Lower lobe of right lung (tissue), 2 donors: ENCODE measurements around the gene MBNL3. TPM values are rescaled to one million over a fixed set of nuclear protein-coding genes. Genes with fewer than 3 reads are reported as not detected.

Source experiments
- ATAC-seq, 2 donors: fragments of 200-7000 bp; cut with Tn5 transposase; one replicate each; pipeline ENCODE4 v1.9.1; 2020 to 2022; ENCODE audit warnings: mild to moderate bottlenecking in 2 of 2, moderate library complexity in 2 of 2
- DNase-seq: peaks from one replicate; pipeline ENCODE4 v3.0.0-alpha.2; 2020
- H3K27ac ChIP-seq: fragments of 200-600 bp; one replicate; pipeline ENCODE4 v1.8.0; 2022
- H3K27me3 ChIP-seq: fragments of 200-600 bp; one replicate; pipeline ENCODE4 v1.8.0; 2022; ENCODE audit warnings: low read depth
- H3K36me3 ChIP-seq: fragments of 200-600 bp; one replicate; pipeline ENCODE4 v1.8.0; 2022; ENCODE audit warnings: mild to moderate bottlenecking
- H3K4me1 ChIP-seq: fragments of 200-600 bp; one replicate; pipeline ENCODE4 v1.8.0; 2022
- H3K4me3 ChIP-seq: fragments of 200-600 bp; one replicate; pipeline ENCODE4 v1.8.0; 2022; ENCODE audit warnings: mild to moderate bottlenecking
- H3K9me3 ChIP-seq: fragments of 200-600 bp; one replicate; pipeline ENCODE4 v1.8.0; 2022
- CTCF ChIP-seq: fragments of 200-600 bp; IDR thresholded peaks from one replicate; pipeline ENCODE4 v1.8.0; 2022; ENCODE audit warnings: antibody characterized with exemption, mild to moderate bottlenecking
- intact Hi-C: fragments of 100-400 bp; cut with DNase I; formaldehyde crosslinking; loops from one replicate; pipeline ENCODE4 v1.11.0; 2022
- total RNA-seq: library from RNA; stranded (reverse); fragmentation: NEBNext Ultra II Directional; extraction: Animal tissue kit (Norgen Biotek cat#: 25700); gene quantifications from one replicate; pipeline ENCODE4 v1.2.1, GENCODE V29; 2021
- donor health status: DM: no; HTN: yes; CAD: no; lungs with severe emphysema.

Gene MBNL3
- total RNA-seq, 1 donor from 2014 or later, result 24.3 TPM

DNA sequence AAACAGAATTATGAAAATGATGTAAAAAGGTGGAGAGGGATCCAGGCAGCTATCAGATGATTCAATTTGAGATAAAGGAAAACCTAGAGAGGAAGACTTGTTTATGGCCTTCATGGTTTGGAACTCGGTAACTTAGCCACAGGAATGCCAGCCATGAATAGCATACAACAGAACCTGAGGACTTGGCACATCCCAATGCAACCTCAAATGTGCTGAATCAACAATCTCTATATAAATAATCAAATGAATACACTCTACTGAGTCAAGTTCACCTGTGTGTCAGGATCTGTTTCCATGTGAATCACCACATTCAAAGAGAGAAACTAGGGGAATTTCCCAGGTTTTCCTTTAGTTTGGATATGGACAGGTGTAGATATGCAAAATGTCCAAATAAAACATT, 86.9 kb downstream of the MBNL3 start:
- Histone ChIP-seq H3K9me3 (no peaks in the 10 kb centered on the region), H3K27ac (no peak overlapping the region), H3K27me3 (no peaks in the 10 kb centered on the region), H3K4me1 (no peaks in the 10 kb centered on the region), H3K36me3 (no peaks in the 10 kb centered on the region), H3K4me3 (no peak overlapping the region)
- no peak for TF ChIP-seq CTCF
- ATAC-seq, result no peak
- intact Hi-C loops, result no loop called here
- DNase-seq, result no peak

DNA sequence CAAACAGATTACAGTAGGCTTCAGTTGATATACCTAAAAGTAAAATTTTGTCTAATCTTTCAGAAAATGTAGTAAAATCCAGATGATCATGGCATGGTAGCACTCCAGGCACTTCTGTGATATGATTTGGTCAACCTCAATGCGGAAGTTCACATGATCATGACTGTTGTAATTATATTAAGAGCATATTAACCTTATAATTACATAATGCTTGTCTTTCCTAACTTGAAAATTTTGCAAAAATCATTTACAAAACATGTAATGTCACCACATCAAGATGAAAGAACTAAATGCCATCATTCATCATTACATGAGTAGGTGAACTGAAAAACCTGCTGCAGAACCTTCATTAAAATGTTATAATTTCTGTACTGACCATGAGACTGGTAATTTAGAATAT, 88.1 kb downstream of the MBNL3 start:
- no peaks in the 10 kb centered on the region for H3K27me3 ChIP-seq
- intact Hi-C loops, result no loop called here
- no peak for TF ChIP-seq CTCF
- no peaks in the 10 kb centered on the region for H3K9me3 ChIP-seq
- DNase-seq (no peak), ATAC-seq (no peak)
- no peaks in the 10 kb centered on the region for H3K36me3 ChIP-seq
- H3K4me1 ChIP-seq, result no peaks in the 10 kb centered on the region
- no peak overlapping the region for H3K27ac ChIP-seq
- no peak overlapping the region for H3K4me3 ChIP-seq

GRCh38 chrX:132395645-132396044, 93.2 kb downstream of the MBNL3 start:
- H3K9me3 ChIP-seq, result no peaks in the 10 kb centered on the region
- intact Hi-C loops, result no loop called here
- no peak overlapping the region for H3K27ac ChIP-seq
- DNase-seq (no peak), ATAC-seq (no peak)
- no peak for TF ChIP-seq CTCF
- no peak overlapping the region for H3K4me3 ChIP-seq
- H3K4me1 ChIP-seq, result no peaks in the 10 kb centered on the region
- H3K27me3 ChIP-seq, result no peaks in the 10 kb centered on the region
- H3K36me3 ChIP-seq, result no peaks in the 10 kb centered on the region

GRCh38 chrX:132395026-132395425, 93.8 kb downstream of the MBNL3 start:
- H3K36me3 ChIP-seq, result no peaks in the 10 kb centered on the region
- TF ChIP-seq CTCF, result no peak
- DNase-seq (no peak), ATAC-seq (no peak)
- intact Hi-C loops, result no loop called here
- H3K27ac ChIP-seq, result no peak overlapping the region
- no peaks in the 10 kb centered on the region for H3K9me3 ChIP-seq
- no peak overlapping the region for H3K4me3 ChIP-seq
- H3K4me1 ChIP-seq, result no peaks in the 10 kb centered on the region
- H3K27me3 ChIP-seq, result no peaks in the 10 kb centered on the region

DNA sequence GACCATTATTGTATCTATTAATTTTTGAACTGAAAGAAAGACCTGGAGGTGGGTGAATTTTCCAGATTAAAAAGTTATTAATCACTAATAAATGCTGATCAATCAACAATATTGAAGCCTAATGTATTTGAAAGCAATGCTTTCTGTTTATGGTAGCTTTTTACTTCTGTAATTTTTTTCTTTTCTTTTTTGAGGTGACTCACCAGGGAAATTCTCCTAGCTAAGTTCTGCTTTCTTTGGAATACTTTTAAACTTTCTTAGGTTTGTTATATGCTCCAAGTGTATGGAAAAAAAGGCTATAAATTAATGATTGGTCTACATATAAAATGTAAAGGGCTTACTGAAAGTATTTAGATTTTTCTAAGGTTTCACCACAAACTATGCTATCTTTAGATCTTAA, 94.2 kb downstream of the MBNL3 start:
- Histone ChIP-seq H3K27ac (no peak overlapping the region), H3K36me3 (no peaks in the 10 kb centered on the region), H3K4me1 (no peaks in the 10 kb centered on the region), H3K4me3 (no peak overlapping the region), H3K9me3 (no peaks in the 10 kb centered on the region), H3K27me3 (no peaks in the 10 kb centered on the region)
- ATAC-seq (no peak), DNase-seq (no peak)
- intact Hi-C loops, result no loop called here
- TF ChIP-seq CTCF, result no peak

DNA sequence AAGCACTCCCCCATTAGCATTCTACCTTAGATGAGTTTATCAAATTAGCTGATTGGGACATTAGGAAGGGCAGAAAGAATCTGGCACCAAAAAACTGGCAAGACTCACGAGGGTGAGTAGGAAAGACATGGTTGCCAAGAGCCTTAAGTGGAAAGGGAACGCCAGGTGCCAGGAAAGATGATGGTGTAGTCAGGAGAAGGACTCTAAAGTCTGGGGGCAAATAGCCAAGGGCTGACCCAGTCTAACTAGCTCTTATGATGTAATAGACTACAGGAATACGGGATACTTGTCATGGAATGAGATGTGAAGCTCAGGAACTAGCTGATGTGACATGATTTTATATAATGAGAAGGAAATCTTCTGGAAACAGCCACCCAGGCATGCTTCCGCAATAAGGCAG, 94.8 kb downstream of the MBNL3 start:
- H3K4me1 ChIP-seq, result no peaks in the 10 kb centered on the region
- DNase-seq (no peak), ATAC-seq (no peak)
- H3K27me3 ChIP-seq, result no peaks in the 10 kb centered on the region
- H3K36me3 ChIP-seq, result no peaks in the 10 kb centered on the region
- H3K27ac ChIP-seq, result no peak overlapping the region
- H3K9me3 ChIP-seq, result no peaks in the 10 kb centered on the region
- no peak for TF ChIP-seq CTCF
- intact Hi-C loops, result no loop called here
- no peak overlapping the region for H3K4me3 ChIP-seq
